ENCODE results near the gene RIOK2. TPM values are rescaled to one million over a fixed set of nuclear protein-coding genes. Genes with fewer than 3 reads are reported as not detected.
A peak's percentile ranks its signal among the peaks of the same experiment; 100 is the strongest.

The RIOK2 gene
- 10 to 100 TPM in 1 of 2 donors, 1 to 10 TPM in 1; 7.3 to 16.9 TPM for total RNA-seq

DNA sequence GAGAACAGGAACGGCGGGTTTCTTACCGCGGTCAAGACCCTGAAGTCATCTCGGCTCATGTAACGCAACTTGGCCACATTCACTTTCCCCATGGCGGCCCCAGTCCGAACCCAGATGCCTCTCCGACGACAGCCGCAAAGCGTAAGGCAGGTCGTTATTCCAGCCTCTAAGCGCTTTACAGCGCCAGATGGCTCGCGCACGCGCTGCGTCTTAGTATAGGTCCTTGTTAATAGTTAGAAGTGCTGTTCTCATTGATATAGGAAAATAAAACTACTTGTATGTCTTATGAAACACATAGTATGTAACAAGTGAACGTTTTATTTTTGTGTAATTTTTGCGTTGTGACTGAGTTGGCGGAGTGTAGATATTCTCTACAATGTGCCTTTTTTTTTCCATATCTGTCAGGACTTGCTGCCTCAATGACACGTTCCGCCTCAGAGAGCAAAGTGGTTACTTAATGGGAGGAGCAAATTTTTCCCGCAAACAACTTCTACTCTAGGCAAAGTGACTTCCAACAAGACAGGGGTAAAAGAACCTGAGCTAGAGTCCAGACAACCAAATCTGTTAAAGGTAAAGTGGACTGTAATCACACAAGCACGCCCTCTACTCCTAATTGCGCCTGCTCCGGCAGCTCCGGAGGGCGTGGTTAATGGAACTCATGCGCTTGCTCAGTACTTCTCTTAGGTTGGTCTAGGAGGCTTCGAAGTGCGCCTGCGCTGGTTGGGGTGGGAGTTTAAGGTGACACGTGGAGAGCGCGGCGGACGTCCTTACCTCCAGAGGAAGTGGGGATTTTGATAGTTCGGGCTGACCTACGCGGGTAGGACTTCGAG lies at the start of gene RIOK2:
RIOK2 (minus strand) TSS at position 148 of the 830 bp plus-strand sequence; CDS start at position 92, 56 bp downstream.
- intact Hi-C loops (cut with DNase I): no loop called here
- 0% methylated on average over 41 to 44 of the region's 44 CpGs for WGBS, 2 donors
- peaks cover 0 to 6% of the 10 kb centered on the region in 2 donors for H3K36me3 ChIP-seq (replicated peaks in 1 of 2; ENCODE audit: insufficient read depth in 1 of 2, low read depth in 2 of 2)

DNA sequence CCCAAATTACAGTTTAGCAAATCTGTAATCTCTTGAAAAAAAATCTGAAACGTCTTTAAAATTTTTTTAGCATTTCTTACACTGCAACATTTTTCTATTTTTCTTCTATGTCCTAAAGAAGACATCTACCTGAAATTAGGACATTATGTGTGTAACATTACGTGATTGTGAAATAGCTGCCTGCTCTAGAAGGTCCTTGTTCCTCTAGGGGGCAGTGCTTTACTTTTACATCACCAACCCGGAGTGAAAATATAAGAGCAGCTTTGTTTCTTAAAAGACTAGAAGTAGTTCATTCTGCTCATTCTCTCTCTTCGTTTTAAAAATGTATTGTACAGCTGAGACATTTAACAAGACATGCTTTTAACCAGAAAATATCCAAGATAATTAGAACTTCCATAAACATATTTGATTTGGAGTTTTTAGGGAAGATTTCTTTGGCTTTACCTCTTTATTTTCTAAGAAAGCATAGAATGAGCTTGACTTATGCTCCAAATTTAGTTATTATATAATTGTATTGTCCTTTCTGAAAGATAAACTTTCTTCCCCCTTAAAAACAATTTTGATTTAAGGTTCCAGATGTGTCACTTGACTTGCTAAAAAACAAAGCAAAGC lies 48.1 kb upstream of the RIOK2 start:
- ATAC-seq: peak; percentile 91
- Histone ChIP-seq H3K4me3 (no peak overlapping the region), H3K9me3 (no peaks in the 10 kb centered on the region), H3K27me3 (no peaks in the 10 kb centered on the region), H3K36me3 (replicated peaks in 1 of 2; ENCODE audit: insufficient read depth in 1 of 2, low read depth in 2 of 2) (no peaks in the 10 kb centered on the region), H3K27ac (no peak overlapping the region), H3K4me1 (no peaks in the 10 kb centered on the region)
- TF ChIP-seq POLR2A (IDR thresholded peaks at IDR 0.05): no peak
- TF ChIP-seq, protein P1, sequence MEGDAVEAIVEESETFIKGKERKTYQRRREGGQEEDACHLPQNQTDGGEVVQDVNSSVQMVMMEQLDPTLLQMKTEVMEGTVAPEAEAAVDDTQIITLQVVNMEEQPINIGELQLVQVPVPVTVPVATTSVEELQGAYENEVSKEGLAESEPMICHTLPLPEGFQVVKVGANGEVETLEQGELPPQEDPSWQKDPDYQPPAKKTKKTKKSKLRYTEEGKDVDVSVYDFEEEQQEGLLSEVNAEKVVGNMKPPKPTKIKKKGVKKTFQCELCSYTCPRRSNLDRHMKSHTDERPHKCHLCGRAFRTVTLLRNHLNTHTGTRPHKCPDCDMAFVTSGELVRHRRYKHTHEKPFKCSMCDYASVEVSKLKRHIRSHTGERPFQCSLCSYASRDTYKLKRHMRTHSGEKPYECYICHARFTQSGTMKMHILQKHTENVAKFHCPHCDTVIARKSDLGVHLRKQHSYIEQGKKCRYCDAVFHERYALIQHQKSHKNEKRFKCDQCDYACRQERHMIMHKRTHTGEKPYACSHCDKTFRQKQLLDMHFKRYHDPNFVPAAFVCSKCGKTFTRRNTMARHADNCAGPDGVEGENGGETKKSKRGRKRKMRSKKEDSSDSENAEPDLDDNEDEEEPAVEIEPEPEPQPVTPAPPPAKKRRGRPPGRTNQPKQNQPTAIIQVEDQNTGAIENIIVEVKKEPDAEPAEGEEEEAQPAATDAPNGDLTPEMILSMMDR (IDR thresholded peaks at IDR 0.05): peak; percentile 61 to 91 (median 78)
- WGBS, 2 donors: 0 to 2% methylated on average over 4 of the region's 4 CpGs
- peak; percentile 37 to 72 (median 52) for DNase-seq
- intact Hi-C loops (cut with DNase I): no loop called here

More for the DNA sequence above, at the start of gene RIOK2:
- peak within 1 kb of the TSS; percentile 57 for H3K4me3 ChIP-seq
- peak in 2 of 3 donors; percentile 75 to 76 for TF ChIP-seq POLR2A (IDR thresholded peaks at IDR 0.05)
- TF ChIP-seq, protein P1 (IDR thresholded peaks at IDR 0.05): peak in 1 of 7 experiments; percentile 1
- H3K27me3 ChIP-seq: no peaks in the 10 kb centered on the region
- H3K9me3 ChIP-seq: no peaks in the 10 kb centered on the region
- DNase-seq (peak; percentile 95 to 97 (median 96)), ATAC-seq (peak; percentile 97)
- peak within 1 kb of the TSS; percentile 90 to 95 (median 91) for H3K27ac ChIP-seq
- peaks cover 33% of the 10 kb centered on the region for H3K4me1 ChIP-seq

DNA sequence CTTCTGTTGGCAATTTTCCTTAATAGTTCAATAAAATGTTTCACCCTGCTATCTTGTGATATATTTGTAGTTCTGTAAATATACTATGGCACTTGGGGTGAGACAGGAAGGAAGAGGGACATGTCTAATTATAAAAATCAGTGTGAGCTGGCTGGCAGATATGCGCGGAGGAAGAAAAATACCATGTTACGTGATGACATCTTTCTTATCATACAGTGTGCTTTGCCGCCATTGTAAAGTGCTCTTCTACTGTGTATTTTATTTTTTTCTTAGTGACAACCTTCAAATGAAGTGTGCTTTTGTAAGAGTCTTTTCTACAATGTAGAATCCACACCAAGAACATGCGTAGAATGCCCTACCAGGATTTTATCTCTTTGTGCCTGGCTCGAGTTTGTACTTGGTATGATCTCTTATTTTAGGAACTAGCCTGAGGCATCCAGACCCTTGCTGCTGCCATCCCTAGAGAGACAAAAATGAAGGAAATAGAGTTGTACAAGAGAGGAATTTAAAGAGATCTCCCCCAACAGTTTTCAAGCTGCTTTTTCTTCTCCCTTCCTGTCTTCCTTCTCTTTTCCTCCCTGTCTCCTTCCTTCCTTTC lies 46.7 kb upstream of the RIOK2 start:
- no peaks in the 10 kb centered on the region for H3K4me1 ChIP-seq
- no peak overlapping the region for H3K27ac ChIP-seq
- H3K36me3 ChIP-seq (replicated peaks in 1 of 2; ENCODE audit: insufficient read depth in 1 of 2, low read depth in 2 of 2): no peaks in the 10 kb centered on the region
- TF ChIP-seq POLR2A (IDR thresholded peaks at IDR 0.05): no peak
- TF ChIP-seq, protein P1 (IDR thresholded peaks at IDR 0.05): no peak
- 64 to 65% methylated on average over 6 of the region's 6 CpGs for WGBS, 2 donors
- ATAC-seq (no peak), DNase-seq (no peak)
- intact Hi-C loops (cut with DNase I): no loop called here
- no peak overlapping the region for H3K4me3 ChIP-seq
- no peaks in the 10 kb centered on the region for H3K27me3 ChIP-seq
- H3K9me3 ChIP-seq: no peaks in the 10 kb centered on the region

DNA sequence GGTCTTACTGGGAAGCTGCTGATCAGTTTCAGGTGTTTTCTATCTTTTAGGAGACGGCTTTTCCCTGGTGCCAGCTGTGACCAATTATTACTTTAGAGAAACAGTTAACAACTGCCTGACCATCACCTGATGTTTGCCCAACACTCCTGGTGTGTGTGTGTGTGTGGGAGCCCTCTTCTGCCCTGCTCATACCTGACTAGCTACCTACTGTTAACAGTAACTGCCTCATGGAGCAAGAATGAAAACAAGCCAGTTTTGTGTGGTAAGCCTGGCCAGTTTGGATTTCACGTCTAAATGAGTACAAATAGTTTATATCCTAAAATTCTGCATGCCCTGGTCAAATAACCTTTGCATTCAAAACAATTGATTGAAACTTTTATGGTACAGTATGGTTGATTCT lies 46.1 kb upstream of the RIOK2 start:
- intact Hi-C loops (cut with DNase I): no loop called here

More for the DNA sequence above, 46.1 kb upstream of the RIOK2 start:
- TF ChIP-seq, protein P1 (IDR thresholded peaks at IDR 0.05): no peak
- no peak for TF ChIP-seq POLR2A (IDR thresholded peaks at IDR 0.05)
- 33 to 38% methylated on average over 2 of the region's 2 CpGs for WGBS, 2 donors
- H3K36me3 ChIP-seq (replicated peaks in 1 of 2; ENCODE audit: insufficient read depth in 1 of 2, low read depth in 2 of 2): no peaks in the 10 kb centered on the region
- no peak for ATAC-seq
- no peaks in the 10 kb centered on the region for H3K27me3 ChIP-seq
- H3K9me3 ChIP-seq: no peaks in the 10 kb centered on the region
- no peak overlapping the region for H3K27ac ChIP-seq
- no peaks in the 10 kb centered on the region for H3K4me1 ChIP-seq
- DNase-seq: peak in 1 of 4 donors; percentile 11
- H3K4me3 ChIP-seq: no peak overlapping the region

Data from body of pancreas (tissue), 4 donors.